Fibroblast of skin of scalp (primary cell): ENCODE results near the gene DDX4.

Source experiments
- DNase-seq: peaks from one replicate; pipeline ENCODE4 v3.0.0-alpha.2; 2013

The DDX4 gene

GRCh38 chr5:55823151-55823796 is 85.4 kb downstream of the DDX4 start:
- DNase-seq, result no peak

GRCh38 chr5:55829956-55830355 is 92.1 kb downstream of the DDX4 start:
- no peak for DNase-seq

GRCh38 chr5:55832446-55832845 is 94.6 kb downstream of the DDX4 start:
- no peak for DNase-seq

DNA sequence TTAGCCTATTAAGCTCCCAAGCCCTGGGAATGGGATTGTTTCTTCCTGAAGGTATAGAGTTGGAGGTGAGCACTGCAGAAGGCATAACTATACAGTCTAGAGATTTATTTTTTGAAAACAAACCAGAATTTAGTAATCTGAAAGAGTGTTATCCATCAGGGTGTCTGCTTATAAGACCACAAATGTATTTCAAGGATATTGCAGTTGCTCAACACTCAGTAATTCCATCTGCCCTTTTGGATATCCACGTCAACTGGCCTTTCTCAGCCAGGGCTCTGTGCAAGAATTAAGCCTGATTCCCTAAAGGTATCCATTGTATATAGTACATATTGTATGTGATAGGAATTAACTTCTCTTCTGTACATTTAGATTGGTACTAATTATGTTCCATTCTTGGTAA is 98.3 kb downstream of the DDX4 start:
- no peak for DNase-seq

GRCh38 chr5:55841976-55842375 is 104.1 kb downstream of the DDX4 start:
- no peak for DNase-seq

DNA sequence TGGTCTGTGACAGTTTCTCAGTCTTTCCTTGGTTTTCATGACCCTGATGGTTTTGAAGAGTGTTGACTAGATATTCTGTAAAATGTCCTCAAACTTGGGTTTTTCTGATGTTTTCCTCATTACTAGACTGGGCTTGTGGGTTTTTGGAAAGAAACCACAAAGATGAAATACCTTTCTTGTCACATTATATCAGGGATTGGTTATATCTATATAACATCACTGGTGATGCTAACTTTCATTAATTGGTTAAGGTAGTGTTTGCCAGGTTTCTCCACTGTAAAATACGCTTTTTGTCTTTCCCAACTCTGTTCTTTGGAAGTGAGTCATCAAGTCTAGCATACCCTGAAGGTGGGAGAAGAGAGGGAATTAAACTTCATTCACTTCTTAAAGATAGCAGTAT is 110.0 kb downstream of the DDX4 start:
- peak; percentile 51 for DNase-seq

DNA sequence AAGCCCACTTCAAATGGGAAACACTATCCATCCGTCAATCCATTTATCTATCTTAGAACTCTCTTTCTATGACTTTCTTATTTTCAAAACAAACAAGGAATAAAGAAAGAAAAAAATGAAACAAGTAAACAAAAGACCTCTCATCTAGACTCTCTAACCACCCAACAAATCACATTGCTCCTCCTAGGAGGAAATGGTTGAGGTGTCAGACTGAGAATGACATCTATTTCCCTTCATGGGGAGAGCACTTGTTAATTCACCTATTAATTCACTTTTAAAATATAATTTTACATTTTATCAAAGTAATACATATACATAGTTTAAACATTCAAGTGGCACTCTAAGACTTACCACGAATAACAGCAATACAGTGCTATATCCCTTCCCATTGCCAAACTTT is 110.9 kb downstream of the DDX4 start:
- no peak for DNase-seq

- DNase-seq, result peak; percentile 91
Measured at GRCh38 chr5:55850839-55851674, 113.2 kb downstream of the DDX4 start, which contains the start of gene IL31RA. Gene IL31RA, plus strand, starts transcription at chr5:55851357. Its CDS starts 214 bp downstream, at chr5:55851571.

- DNase-seq, result no peak
Measured at GRCh38 chr5:55851675-55851979, 113.8 kb downstream of the DDX4 start.

- DNase-seq, result peak; percentile 8
Measured at GRCh38 chr5:55852503-55852902, 114.6 kb downstream of the DDX4 start.

GRCh38 chr5:55853041-55853670 is 115.3 kb downstream of the DDX4 start:
- DNase-seq, result no peak

GRCh38 chr5:55853818-55854217 is 116.0 kb downstream of the DDX4 start:
- peak; percentile 70 for DNase-seq

GRCh38 chr5:55855509-55855908 is 117.6 kb downstream of the DDX4 start:
- peak; percentile 33 for DNase-seq

DNA sequence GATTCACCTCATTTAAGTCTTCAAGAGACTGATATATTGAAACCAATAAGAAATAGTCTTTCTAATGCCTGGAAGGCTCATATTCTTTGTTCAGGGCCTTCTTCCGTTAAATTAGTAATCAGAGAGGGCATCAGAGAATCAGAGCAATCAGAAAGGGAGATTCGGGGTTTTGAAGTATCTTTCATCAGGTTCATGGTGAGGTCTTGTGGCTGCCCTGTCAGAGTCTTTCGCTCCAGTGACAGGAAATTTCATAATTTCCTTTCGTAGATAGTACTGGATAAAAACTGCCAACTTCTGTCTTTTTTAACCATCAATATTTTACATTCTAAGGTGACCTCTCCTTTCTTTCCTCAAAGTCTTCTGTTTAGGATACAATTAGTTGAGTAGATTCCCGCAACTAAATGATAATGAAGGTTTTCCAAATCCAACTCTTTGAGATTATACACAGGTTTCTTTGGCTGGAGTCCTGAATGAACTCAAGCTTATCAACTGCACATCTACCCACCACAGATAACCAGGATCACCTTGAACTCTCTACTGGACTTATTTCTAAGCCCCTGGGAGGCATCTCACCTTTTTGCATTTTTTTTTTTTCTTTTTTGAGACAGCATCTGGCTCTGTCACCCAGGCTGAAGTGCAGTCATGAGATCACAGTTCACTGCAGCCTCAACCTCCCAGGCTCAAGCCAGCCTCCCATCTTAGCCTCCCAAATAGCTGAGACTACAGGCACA is 118.8 kb downstream of the DDX4 start:
- no peak for DNase-seq

GRCh38 chr5:55857247-55857640 is 119.4 kb downstream of the DDX4 start:
- peak; percentile 47 for DNase-seq

- no peak for DNase-seq
Measured at GRCh38 chr5:55858104-55858503, 120.2 kb downstream of the DDX4 start.

DNA sequence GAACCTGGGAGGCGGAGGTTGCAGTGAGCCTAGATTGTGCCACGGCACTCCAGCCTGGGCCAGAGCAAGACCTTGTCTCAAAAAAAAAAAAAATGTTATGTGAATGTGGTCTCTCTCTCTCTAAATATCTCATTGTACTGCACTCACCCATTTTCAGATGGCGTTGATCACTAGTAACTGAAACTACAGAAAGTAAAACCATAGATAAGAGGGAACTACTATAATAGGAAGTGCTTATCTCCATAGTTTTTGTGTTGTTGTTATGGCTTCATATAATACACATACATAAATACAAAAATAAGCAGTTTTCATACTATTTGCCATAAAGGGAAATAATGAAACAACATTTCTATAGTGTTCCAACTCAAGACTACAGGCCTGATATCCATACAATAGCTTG is 122.4 kb downstream of the DDX4 start:
- DNase-seq, result no peak

DNA sequence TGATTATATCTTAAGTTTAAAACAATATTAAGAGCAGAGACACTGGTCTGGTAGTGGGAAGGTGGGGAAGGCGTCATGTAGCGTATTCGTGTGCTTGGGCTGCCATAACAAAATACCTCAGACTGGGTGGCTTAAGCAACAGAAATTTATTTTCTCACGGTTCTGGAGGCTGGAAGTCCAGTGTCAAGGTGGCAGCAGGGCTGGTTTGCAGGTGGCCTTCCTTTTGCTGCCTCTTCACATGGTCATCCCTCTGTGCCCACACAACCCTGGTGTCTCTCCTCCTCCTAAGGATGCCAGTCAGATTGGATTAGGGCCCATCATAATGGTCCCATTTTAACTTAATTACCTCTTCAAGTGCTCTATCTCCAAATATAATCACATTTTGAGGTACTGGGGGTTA is 122.8 kb downstream of the DDX4 start:
- DNase-seq, result no peak

DNA sequence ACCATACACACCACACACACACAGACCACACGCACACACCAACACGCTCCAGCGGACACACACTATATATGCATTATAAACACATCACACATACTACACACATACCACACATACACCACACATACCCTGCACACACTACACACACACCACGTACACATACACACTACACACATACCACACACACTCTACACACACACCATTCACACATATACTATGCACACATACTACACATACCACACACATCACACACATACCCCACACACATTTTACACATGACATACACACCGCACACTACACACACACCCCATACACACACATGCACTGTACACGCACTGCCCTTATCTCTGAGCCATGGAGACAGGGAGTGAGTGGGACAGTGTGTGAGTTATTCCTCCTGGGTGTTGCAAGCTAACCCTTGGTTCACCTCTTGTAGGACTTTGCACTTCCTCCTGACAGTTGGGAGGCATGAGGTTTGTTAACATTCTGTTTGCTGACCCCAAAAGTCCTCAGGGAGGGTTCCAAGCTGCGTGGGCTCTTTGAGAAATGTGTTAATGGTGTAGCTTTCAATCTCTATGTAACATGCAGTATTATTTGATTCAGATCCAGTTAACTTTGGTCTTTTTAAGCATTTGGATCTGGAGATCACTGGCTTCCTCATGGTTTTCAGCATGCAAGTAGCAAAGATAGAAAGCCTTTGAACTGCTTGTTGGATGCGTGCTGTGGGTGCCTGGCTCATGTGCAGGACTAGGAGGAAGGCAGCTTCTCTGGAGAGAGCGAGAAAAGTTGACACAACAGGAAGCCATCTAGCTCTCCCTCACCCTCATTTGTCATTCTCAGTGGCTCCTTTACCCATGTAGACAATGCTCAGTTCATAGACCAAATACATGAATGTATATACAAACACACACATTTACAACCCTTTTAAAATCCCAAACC is 127.0 kb downstream of the DDX4 start:
- no peak for DNase-seq

- peak; percentile 33 for DNase-seq
Measured at GRCh38 chr5:55865831-55866230, 128.0 kb downstream of the DDX4 start.

DNA sequence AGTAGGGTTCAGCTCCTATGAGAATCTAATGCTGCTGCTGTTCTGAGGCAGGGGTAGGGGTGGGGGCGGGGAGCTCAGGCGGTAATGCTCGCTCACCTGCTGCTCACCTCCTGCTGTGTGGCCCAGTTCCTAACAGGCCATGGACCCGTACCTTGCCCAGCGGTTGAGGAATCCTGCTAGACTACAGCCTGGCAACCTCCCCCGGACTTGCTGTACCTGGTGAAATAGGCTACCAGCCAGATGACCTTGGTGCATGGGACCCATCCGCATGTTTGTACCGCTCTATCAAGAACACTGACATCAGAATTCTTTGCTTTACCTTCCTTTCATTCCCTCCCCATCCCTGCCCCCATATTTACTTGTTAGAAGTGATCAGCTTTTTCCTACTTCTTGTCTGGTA is 128.6 kb downstream of the DDX4 start:
- DNase-seq, result no peak
